Neural crest cell (in vitro differentiated cells): Measurements from ENCODE around the gene RFX2. TPM values are rescaled to one million over a fixed set of nuclear protein-coding genes. Genes with fewer than 3 reads are reported as not detected.

Source experiments
- DNase-seq: peaks from one replicate; pipeline ENCODE4 v3.0.0; 2021; ENCODE audit warnings: low read depth, mixed read lengths, low spot score
- H3K27ac Mint-ChIP-seq: one replicate; pipeline ENCODE4 v1.8.0; 2021; ENCODE audit warnings: mild to moderate bottlenecking, mixed read lengths; ENCODE audit not compliant: unreplicated experiment
- H3K27me3 Mint-ChIP-seq: 2 replicates; pipeline ENCODE4 v1.8.0; 2021; ENCODE audit warnings: low read depth, mild to moderate bottlenecking, mixed read lengths
- H3K36me3 Mint-ChIP-seq: 2 replicates; pipeline ENCODE4 v1.8.0; 2021; ENCODE audit warnings: low read depth, mild to moderate bottlenecking, mixed read lengths
- H3K4me1 Mint-ChIP-seq: 2 replicates; pipeline ENCODE4 v1.8.0; 2021; ENCODE audit warnings: mixed read lengths
- H3K4me3 Mint-ChIP-seq: one replicate; pipeline ENCODE4 v1.8.0; 2021; ENCODE audit warnings: mild to moderate bottlenecking, mixed read lengths
- H3K9me3 Mint-ChIP-seq: 2 replicates; pipeline ENCODE4 v1.8.0; 2021; ENCODE audit warnings: mixed read lengths
- total RNA-seq: library from RNA; stranded (reverse); gene quantifications from 2 replicates; pipeline ENCODE4 v1.2.1, GENCODE V29; 2021
- TF ChIP-seq, protein P1 (sequence below): fragments of 200-600 bp; sonication (generic); conservative IDR thresholded peaks from 2 replicates; pipeline ENCODE4 v1.5.0; 2021; ENCODE audit warnings: antibody characterized with exemption, mild to moderate bottlenecking

Gene RFX2
- total RNA-seq, 1 donor from 2014 or later: 17.2 TPM

GRCh38 chr19:6041991-6042481 lies 68.3 kb downstream of the RFX2 start:
- Mint-ChIP-seq H3K4me1 (no peaks in the 10 kb centered on the region), H3K4me3 (no peak overlapping the region), H3K9me3 (peaks cover 2% of the 10 kb centered on the region), H3K27ac (no peak overlapping the region), H3K36me3 (peaks cover 12% of the 10 kb centered on the region), H3K27me3 (no peaks in the 10 kb centered on the region)
- TF ChIP-seq, protein P1, sequence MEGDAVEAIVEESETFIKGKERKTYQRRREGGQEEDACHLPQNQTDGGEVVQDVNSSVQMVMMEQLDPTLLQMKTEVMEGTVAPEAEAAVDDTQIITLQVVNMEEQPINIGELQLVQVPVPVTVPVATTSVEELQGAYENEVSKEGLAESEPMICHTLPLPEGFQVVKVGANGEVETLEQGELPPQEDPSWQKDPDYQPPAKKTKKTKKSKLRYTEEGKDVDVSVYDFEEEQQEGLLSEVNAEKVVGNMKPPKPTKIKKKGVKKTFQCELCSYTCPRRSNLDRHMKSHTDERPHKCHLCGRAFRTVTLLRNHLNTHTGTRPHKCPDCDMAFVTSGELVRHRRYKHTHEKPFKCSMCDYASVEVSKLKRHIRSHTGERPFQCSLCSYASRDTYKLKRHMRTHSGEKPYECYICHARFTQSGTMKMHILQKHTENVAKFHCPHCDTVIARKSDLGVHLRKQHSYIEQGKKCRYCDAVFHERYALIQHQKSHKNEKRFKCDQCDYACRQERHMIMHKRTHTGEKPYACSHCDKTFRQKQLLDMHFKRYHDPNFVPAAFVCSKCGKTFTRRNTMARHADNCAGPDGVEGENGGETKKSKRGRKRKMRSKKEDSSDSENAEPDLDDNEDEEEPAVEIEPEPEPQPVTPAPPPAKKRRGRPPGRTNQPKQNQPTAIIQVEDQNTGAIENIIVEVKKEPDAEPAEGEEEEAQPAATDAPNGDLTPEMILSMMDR: no peak
- no peak for DNase-seq

DNA sequence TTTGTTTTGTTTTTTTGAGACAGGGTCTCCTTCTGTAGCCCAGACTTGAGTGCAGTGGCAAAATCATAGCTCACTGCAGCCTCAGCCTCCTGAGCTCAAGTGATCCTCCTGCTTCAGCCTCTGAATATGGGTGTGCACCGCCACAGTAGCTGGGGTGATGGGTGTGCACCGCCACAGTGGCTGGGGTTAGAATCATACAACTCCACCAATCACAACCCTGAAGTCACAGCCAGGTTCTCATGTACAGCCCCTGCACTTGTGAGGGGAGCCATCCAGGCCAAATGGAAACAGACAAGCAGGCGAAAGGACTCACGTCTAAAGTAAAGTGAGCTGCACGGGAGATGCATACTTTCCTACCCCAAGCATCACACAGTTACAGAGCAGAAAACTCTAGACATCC lies 69.2 kb downstream of the RFX2 start:
- Mint-ChIP-seq H3K36me3 (peaks cover 16% of the 10 kb centered on the region), H3K4me3 (no peak overlapping the region), H3K9me3 (peaks cover 2% of the 10 kb centered on the region), H3K27me3 (no peaks in the 10 kb centered on the region), H3K27ac (no peak overlapping the region), H3K4me1 (no peaks in the 10 kb centered on the region)
- TF ChIP-seq, protein P1: no peak
- no peak for DNase-seq

- peaks cover 4% of the 10 kb centered on the region for H3K4me1 Mint-ChIP-seq
- H3K27ac Mint-ChIP-seq: no peak overlapping the region
- DNase-seq: no peak
- no peaks in the 10 kb centered on the region for H3K27me3 Mint-ChIP-seq
- TF ChIP-seq, protein P1: no peak
- H3K36me3 Mint-ChIP-seq: peaks cover 16% of the 10 kb centered on the region
- H3K9me3 Mint-ChIP-seq: peaks cover 2% of the 10 kb centered on the region
- no peak overlapping the region for H3K4me3 Mint-ChIP-seq
Observed at GRCh38 chr19:6039566-6040225, 70.6 kb downstream of the RFX2 start.

DNA sequence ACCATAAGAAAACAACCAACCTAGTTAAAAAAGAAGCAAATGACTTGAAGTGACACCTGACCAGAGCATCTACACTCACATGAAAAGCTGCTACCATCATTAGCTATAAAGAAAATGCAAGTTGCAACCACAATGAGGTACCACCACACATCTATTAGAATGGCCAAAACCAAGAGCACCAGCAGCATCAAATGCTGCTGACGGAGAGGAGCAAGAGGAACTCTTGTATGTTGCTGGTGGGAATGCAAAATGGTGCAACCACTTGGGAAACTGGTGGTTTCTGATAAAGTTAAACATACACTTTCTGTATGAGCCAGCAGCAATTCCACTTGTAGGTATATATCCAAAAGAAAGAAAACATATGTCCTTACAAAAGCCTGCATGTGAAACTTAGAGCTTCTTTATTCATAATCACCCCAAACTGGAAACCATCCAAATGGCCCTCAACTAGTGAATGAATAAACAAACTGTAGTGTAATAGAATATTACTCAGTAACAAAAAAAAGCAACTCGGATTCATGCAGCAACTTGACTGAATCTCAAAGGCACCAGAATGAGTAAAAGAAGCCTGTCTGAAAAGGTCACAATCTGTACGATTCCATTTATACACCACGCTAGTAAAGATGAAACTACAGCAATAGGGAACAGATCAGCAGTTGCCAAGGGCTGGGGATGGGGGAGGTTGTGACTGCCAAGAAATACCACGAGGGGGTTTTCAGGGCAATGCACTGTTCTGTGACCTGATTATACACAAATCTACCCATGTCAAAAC lies 71.5 kb downstream of the RFX2 start:
- TF ChIP-seq, protein P1: no peak

DNA sequence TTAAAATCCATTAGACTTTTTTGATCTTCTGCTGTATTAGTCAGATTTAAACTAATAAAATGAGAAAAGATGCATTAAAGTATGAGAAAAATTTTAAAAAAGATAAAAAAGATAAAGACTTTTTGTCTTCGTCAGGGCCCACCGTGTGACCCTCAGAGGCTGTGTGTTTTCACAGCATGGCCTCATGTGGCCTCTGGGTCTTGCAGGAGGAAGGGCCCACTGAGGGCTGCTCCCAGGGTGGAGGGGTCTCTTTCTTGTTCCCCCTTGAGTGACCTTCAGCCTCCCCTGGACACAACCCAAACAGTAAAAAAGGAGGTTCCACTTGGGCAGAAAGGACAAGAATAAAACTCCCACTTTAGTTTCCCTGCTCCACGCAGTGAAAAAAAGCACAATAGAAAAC lies 75.3 kb downstream of the RFX2 start:
- TF ChIP-seq, protein P1: no peak
- no peak for DNase-seq
- no peak overlapping the region for H3K4me3 Mint-ChIP-seq
- H3K4me1 Mint-ChIP-seq: peaks cover 4% of the 10 kb centered on the region
- no peaks in the 10 kb centered on the region for H3K27me3 Mint-ChIP-seq
- peaks cover 22% of the 10 kb centered on the region for H3K36me3 Mint-ChIP-seq
- H3K27ac Mint-ChIP-seq: no peak overlapping the region
- H3K9me3 Mint-ChIP-seq: peaks cover 2% of the 10 kb centered on the region

More for the DNA sequence above, 71.5 kb downstream of the RFX2 start:
- Mint-ChIP-seq H3K4me1 (peaks cover 4% of the 10 kb centered on the region), H3K27ac (no peak overlapping the region), H3K4me3 (no peak overlapping the region), H3K36me3 (peaks cover 16% of the 10 kb centered on the region), H3K27me3 (no peaks in the 10 kb centered on the region), H3K9me3 (peaks cover 2% of the 10 kb centered on the region)
- DNase-seq: no peak
